Psoas muscle (tissue), 8 donors: ENCODE results near the gene DENND1A. TPM values are rescaled to one million over a fixed set of nuclear protein-coding genes. Genes with fewer than 3 reads are reported as not detected.

ENCODE experiments used
- ATAC-seq, 4 donors: fragments of 200-7000 bp; cut with Tn5 transposase; one replicate each; pipeline ENCODE4 v1.9.1; 2020; ENCODE audit warnings: moderate library complexity in 3 of 4, mild to moderate bottlenecking in 2 of 4
- DNase-seq, 2 donors: peaks; one replicate each; pipeline ENCODE4 v3.0.0-alpha.2; 2020
- H3K27ac ChIP-seq: fragments of 200-600 bp; one replicate; pipeline ENCODE4 v1.8.0; 2022
- H3K27me3 ChIP-seq, 3 donors: fragments of 200-600 bp in 1 of 3; one replicate each; pipeline versions ENCODE4 v1.6.1 to v1.8.0; 2013 to 2022; ENCODE audit warnings: low read length in 2 of 3, mild to moderate bottlenecking in 2 of 3, moderate library complexity in 1 of 3; ENCODE audit not compliant: insufficient read depth in 3 of 3
- H3K36me3 ChIP-seq, 2 donors: fragments of 200-600 bp in 1 of 2; one replicate each; pipeline versions ENCODE4 v1.6.1 to v1.8.0; 2013 to 2022; ENCODE audit warnings: low read depth in 1 of 2, mild to moderate bottlenecking in 1 of 2, moderate library complexity in 1 of 2; ENCODE audit not compliant: insufficient read depth in 1 of 2
- H3K4me1 ChIP-seq: fragments of 200-600 bp; one replicate; pipeline ENCODE4 v1.8.0; 2022
- H3K4me3 ChIP-seq: fragments of 200-600 bp; one replicate; pipeline ENCODE4 v1.8.0; 2022; ENCODE audit warnings: mild to moderate bottlenecking
- H3K9me3 ChIP-seq: fragments of 200-600 bp; one replicate; pipeline ENCODE4 v1.8.0; 2022
- WGBS, 3 donors: extraction: QIAGEN DNeasy Blood & Tissue Kit; methylation state at CpG; one replicate each; pipeline versions ENCODE4 v1.1.6 to v1.1.7; 2013; 5-methylcytosine and 5-hydroxymethylcytosine counted together
- intact Hi-C, 2 donors: fragments of 100-400 bp; cut with DNase I; formaldehyde crosslinking; loops; one replicate each; pipeline versions ENCODE4 v1.11.0 to v1.14.2; 2022
- polyA plus RNA-seq, 3 donors: library from polyadenylated mRNA; stranded (reverse); fragments of 200-250 nt; gene quantifications; one replicate each; pipeline ENCODE4 v1.2.3, GENCODE V29; 2013
- total RNA-seq, 4 donors: library from RNA; stranded (reverse); fragmentation: NEBNext Ultra II Directional in 2 of 4; extraction: Animal tissue kit (Norgen Biotek cat#: 25700) in 2 of 4; gene quantifications; one replicate each; pipeline versions ENCODE4 v1.2.1 to v1.2.4, GENCODE V29; 2021 to 2023
- TF ChIP-seq, protein P1 (sequence below): fragments of 200-600 bp; IDR thresholded peaks from one replicate; pipeline ENCODE4 v1.8.0; 2022; ENCODE audit warnings: antibody characterized with exemption
- donor health status: healthy with polysubstance abuse.
- donor health status: DM: no; HTN: no; CAD: no; lungs with moderate emphysema.
- donor health status: Bipolar disorder and iron deficiency.
- donor health status: healthy.
- donor health status: DM: yes; HTN: yes; CAD: no.
- donor health status: DM: no; HTN: no; CAD: no.
- donor health status: DM: no; HTN: no; CAD: no.
- donor health status: DM: yes; HTN: yes; CAD: no.

Gene DENND1A
- total and polyA plus RNA-seq, 7 donors, result 6.1 to 17.3 (median 13.9) TPM

DNA sequence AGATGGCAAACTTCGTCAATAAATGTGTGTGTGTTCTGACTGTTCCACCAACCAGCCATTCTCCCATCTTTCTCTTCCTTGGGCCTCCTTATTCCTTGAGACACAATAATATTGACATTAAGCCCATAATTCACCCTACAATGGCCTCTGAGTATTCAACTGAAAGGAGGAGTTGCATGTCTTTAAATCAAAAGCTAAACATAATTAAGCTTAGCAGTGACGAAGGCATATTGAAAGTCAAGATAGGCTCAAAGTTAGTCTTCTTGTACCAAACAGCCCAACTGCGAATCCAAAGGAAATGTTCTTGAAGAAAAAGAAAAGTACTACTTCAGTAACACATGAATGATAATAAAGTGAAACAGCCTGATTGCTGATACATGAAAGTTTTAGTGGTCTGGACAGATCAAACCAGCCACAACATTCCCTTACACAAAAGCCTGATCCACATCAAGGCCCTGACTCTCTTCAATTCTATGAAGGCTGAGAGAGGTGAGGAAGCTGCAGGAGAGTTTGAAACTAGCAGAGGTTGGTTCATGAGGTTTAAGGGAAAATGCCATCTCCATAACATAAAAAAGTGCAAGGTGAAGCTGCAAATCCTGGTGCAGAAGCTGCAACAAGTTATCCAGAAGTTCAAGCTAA, 81.4 kb downstream of the DENND1A start:
- 97 to 99% (median 99%) methylated on average over 3 of the region's 3 CpGs for WGBS, 3 donors
- no peaks in the 10 kb centered on the region for H3K27me3 ChIP-seq
- intact Hi-C loops, result no loop called here
- peaks cover 29% of the 10 kb centered on the region for H3K9me3 ChIP-seq
- DNase-seq (no peak), ATAC-seq (no peak)
- H3K4me3 ChIP-seq, result no peak overlapping the region
- no peaks in the 10 kb centered on the region for H3K4me1 ChIP-seq
- no peak overlapping the region for H3K27ac ChIP-seq
- no peaks in the 10 kb centered on the region for H3K36me3 ChIP-seq
- TF ChIP-seq, protein P1, sequence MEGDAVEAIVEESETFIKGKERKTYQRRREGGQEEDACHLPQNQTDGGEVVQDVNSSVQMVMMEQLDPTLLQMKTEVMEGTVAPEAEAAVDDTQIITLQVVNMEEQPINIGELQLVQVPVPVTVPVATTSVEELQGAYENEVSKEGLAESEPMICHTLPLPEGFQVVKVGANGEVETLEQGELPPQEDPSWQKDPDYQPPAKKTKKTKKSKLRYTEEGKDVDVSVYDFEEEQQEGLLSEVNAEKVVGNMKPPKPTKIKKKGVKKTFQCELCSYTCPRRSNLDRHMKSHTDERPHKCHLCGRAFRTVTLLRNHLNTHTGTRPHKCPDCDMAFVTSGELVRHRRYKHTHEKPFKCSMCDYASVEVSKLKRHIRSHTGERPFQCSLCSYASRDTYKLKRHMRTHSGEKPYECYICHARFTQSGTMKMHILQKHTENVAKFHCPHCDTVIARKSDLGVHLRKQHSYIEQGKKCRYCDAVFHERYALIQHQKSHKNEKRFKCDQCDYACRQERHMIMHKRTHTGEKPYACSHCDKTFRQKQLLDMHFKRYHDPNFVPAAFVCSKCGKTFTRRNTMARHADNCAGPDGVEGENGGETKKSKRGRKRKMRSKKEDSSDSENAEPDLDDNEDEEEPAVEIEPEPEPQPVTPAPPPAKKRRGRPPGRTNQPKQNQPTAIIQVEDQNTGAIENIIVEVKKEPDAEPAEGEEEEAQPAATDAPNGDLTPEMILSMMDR, result no peak

DNA sequence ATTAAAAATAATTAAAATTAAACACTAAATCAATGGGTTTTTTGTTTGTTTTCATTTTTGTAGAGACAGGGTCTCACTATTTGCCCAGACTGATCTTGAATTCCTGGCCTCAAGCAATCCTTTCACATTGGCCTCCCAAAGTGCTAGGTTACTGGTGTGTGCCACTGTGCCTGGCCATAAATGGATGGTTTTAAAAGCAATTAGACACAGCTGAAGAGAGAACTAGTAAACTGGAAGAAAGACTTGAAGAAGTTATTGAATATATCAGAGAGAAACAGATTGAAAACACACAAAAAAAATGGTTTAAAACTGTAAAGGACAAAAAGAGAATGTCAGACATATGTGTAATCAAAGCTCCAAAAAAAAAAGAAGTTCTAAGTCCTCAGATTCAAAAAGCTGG, 83.0 kb downstream of the DENND1A start:
- Histone ChIP-seq H3K4me3 (no peak overlapping the region), H3K4me1 (no peaks in the 10 kb centered on the region), H3K27me3 (no peaks in the 10 kb centered on the region), H3K9me3 (peaks cover 37% of the 10 kb centered on the region), H3K36me3 (no peaks in the 10 kb centered on the region), H3K27ac (no peak overlapping the region)
- TF ChIP-seq, protein P1, result no peak
- ATAC-seq (no peak), DNase-seq (no peak)
- intact Hi-C loops, result no loop called here

DNA sequence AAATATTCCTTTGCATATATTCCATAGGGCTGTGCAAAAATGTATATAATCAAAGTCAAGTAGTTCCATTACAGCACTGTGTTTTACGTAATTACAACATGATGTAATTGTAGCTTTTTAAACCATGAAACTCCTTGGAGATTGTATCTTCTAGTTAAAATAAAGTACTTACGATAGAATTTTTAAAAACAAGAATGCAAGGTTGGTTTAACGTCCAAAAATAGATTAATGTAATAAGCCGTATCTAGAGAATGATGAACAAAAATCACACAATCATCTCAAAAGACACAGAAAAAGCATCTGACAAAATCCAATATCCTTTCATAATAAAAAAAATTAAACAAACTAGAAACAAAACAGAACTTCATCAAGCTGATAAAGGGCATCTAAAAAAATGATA, 86.2 kb downstream of the DENND1A start:
- DNase-seq (no peak), ATAC-seq (no peak)
- no peaks in the 10 kb centered on the region for H3K27me3 ChIP-seq
- H3K36me3 ChIP-seq, result no peaks in the 10 kb centered on the region
- intact Hi-C loops, result no loop called here
- H3K27ac ChIP-seq, result no peak overlapping the region
- H3K4me3 ChIP-seq, result no peak overlapping the region
- 97 to 99% (median 98%) methylated on average over 4 of the region's 4 CpGs for WGBS, 3 donors
- H3K9me3 ChIP-seq, result peaks cover 37% of the 10 kb centered on the region
- TF ChIP-seq, protein P1, result no peak
- H3K4me1 ChIP-seq, result no peaks in the 10 kb centered on the region

DNA sequence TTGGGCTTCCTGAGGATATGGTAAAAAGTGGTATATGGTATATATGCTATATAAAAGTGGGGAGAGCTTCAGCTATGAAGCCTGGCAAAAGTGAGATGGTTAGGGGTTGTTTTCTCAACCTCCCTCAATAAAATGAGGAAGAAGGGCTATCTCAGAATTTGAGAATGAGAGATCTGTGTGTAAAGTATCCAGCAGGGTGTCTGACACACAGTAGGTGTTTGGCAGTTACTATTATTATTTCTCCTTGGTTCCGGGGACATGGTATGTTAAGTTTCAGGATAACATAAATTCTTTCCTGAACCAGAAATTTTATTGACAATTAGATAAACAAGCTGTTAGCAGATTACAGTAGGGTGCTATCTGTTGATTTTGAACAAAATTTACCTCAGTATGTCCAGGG, 94.1 kb downstream of the DENND1A start:
- ATAC-seq, result no peak
- no peaks in the 10 kb centered on the region for H3K36me3 ChIP-seq
- no peak overlapping the region for H3K4me3 ChIP-seq
- TF ChIP-seq, protein P1, result no peak
- peaks cover 11% of the 10 kb centered on the region for H3K4me1 ChIP-seq
- intact Hi-C loops, result no loop called here
- no peak for DNase-seq
- no peak overlapping the region for H3K27ac ChIP-seq
- H3K9me3 ChIP-seq, result no peaks in the 10 kb centered on the region
- no peaks in the 10 kb centered on the region for H3K27me3 ChIP-seq
- WGBS, 3 donors, result 44 to 77% (median 72%) methylated on average over 1 of the region's 1 CpG
